SKM-1 (cell line): ENCODE results near the gene TMEM53.
"Not testable (repeated sequence)": the region's sequence is repeated elsewhere in the genome, so short reads cannot be mapped to it uniquely, and the experiment has no call there.

Source experiments
- DNase-seq: peaks from one replicate; lab custom pipeline; 2025; ENCODE audit not compliant: unreplicated experiment; lab: John Stamatoyannopoulos, UW

TMEM53 gene

DNA sequence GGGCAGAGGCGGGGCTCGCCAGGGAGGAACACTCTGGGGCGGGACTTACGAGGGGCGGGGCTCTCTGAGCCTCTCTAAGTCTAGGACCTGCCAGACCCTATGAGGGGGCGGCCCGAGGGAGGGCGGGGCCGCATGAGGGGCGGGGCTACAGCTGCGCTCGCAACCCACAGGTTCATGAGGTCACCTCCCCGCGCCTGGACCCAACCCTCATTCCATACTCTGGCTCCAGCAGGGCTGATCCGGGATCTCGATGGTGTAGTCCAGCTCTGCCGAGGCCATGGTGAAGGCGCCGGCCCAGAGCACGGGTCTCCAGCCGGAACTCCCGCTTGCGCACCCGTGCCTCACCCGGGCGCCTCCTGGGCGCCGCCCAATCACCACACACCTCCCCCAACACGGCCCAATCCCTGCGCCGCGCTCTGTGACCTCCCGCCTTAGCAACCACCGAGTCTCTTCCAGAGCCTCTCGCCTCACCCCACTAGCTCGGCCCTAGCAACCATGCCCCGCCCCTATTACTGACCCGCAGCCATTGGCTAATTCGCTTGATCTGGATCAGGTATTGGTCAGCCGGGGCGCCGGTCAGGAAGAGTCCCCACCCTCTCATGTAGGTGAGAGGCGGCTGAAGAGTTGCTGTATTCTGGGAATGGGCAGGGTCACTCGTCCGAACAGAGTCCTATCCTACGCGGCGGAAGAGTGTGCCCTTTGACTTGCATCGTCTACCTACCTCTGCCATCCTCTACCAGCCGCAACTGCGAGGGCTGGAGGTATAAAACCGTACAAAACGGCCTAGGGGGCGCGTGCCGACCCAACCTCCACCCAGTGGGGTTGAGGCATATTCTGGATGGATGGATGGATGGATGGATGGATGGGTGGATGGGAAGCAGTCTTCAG, at the start of gene TMEM53, which contains the start of gene ARMH1:
Gene TMEM53, minus strand, starts transcription at position 369 of the 888 bp plus-strand sequence. Its CDS starts 90 bp downstream, at position 279.
Gene ARMH1, plus strand, starts transcription at position 602 of the 888 bp plus-strand sequence. CDS start 14,984 bp downstream, outside the sequence.
- no peak for DNase-seq

DNA sequence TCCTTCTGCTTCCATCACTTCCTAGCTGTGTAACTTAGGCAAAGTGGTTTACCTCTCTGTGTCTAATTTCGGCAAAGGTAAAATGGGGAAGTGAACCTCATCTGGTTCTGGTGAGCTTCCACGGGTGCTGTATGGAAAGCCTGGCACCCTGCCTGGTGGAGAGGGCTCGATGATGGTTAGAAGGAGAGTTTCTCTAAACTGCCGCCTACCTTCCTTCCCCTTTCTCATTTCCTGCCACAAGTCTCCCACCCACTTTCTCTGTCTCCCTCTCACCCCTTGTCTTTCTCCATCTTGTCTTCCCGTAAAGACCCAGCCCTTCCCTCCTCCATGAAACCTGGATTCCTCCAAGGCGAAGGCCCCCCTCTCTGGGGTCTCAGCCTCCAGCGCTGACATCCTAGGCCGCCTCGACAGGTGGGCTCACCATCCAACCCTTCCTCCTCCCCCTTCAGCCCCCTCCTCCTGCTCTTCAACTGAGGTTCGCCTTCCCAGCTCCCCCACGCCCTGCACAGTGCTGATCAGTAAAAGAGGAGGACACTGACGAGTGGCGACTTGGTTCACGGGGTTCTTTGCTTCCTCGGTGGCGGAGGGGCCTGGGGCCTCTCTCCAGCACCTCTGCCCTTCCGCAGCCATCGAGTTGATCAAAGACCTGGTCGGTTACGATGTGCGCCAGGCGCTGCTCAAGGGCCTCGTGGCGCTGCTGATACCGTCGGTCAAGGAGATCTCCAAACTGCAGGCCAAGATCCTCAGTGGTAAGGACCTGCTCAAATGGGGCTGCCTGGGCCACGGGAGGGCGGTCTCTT, 49.4 kb upstream of the TMEM53 start:
- DNase-seq: peak; percentile 93

DNA sequence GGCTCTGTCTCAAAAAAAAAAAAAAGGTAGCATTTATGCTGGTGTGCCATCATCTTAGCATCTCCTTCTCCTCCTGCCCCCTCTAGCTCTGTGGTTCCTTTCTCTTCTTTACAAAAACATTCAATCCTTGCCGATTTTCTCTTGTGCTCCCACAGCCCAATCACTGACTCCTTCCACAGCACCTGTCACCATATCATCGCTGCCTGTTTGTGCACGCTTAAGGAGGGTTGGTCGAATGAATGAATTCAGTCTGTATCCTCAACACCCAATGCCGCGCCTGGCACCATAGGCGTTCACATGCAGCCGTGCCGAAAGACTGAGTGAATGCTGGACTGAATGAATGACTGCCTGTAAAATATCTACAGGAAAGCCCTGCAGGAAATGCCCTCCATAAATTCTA, 48.8 kb upstream of the TMEM53 start:
- DNase-seq: no peak

DNA sequence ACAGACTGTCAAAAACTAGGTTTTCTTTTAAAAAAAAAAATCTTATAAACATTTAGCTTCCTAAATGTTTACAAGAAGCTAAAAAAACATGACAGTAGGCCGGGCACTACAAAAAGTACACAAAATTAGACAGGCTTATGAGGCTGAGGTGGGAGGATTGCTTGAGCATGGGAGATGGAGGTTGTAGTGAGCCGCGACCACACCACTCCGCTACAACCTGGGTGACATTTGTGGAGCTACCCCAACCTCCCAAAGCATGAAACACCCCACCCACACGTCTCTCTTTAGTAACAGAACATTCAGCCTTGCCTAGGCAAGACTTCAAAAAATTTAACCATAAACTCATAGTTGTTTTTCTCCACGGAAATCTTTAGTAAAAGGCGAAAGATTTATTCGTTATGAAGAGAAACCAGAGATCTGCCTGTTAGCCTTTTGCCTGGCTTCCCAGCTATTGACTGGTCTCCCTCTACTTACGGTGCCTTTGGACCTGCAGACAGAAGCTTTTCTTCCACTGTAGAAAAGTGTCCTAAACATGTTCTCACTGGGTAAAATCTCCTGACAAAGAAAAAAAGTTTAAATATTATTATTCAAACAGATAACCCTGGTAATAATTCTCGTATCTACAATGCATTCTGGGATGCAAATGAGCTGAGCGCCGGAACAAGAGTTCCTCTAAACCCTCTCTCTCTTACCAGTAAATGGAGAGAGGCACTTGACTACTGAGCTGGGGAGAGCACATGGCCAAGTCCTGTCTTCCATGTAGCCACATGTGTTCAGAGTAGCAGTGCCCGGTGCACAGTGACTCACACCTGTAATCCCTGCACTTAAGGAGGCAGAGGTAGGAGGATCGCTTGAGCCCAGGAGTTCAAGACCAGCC, 47.4 kb upstream of the TMEM53 start:
- DNase-seq: peak; percentile 98

DNA sequence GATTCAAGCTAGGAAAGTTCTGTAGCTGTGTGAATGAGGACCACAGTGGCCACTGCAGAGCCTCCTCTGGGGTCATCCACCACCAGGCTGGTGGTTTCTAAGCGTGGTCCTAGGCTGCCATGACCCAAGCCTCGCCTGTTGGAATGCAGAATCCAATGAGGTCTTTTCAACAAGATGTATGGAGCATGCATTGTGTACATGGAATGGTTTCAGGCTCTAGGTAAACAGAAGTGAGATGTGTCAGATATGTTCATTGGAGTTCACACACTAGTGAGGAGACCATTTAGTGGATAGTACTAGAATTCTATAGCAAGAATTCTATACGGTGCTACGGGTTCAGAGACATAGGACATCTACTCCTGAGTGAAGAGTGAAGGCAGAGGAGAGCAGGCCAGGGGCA, 46.0 kb upstream of the TMEM53 start:
- no peak for DNase-seq

DNA sequence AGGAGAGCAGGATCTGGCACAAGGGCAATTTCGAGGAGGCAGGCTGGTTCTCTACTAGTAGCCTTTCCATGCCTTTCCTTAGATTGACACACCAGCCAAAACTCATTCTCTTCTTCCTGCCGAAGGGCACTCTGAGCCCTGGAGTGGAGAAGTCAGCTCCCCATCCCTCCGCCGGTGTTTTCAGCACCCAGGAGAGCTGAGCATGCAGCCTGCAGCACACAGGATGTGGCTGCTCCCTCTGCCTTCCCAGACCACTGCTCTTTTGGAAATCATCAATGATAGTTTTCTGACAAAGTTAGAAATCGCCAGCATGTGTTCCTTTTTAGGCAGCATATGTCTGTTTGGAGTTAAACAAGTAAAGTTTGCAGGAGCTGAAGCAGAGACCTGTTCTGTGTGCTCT, 45.0 kb upstream of the TMEM53 start:
- no peak for DNase-seq

DNA sequence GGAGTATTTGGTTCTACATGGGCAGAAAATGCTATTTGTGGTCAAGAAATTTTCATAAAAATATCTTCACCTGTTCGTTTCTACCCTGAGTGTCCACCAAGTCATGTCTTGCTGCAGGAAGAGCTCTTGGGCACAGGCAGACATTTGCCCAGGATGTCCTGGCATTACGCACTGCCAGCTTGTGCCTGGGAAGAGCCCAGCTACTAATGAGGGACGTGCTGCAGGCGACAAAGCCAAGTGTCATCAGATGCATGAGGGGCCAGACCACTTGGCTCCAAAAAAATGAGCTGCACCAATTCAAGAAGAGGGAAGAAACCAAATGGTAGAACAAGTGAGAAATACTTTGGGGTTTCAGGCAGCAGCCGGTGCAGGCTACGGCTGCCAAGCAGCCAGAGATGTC, 43.8 kb upstream of the TMEM53 start:
- no peak for DNase-seq

DNA sequence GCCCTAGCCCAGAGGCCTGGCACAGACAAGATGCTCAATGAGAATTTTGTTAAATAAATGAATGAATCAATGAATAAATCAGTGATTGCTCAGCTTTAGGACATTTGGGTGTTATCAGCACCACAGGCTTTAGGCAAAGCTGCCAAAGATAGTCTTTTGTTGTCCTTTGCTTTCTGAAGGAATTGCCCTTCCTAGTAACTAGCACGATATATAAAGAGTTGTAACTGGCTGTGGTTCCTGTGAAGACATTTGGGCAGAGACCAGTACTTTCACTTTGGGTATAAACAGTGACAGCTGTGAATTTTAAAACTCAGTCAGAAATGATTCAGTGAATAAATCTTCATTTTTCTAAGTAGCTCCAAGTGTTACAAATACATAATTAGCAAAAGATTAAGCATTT, 43.4 kb upstream of the TMEM53 start:
- DNase-seq: no peak

DNA sequence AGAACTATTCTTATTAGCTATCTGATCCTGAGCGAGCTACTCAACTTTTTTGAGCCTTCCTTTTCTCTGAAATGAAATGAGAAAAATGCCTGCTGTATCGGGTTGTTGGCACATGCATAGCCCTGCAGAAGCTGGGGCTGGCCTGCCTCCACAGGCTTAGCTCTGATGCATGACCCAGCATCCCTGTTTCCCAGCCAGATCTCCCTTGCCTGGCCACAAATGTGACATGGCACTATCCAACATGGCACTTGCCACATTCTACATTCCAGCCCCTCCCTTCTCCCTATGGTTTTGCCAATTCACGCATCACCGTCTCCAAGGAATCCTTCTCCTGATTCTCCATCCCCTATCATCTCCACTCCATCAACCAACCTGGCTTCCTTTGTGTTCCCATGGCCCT, 42.9 kb upstream of the TMEM53 start:
- DNase-seq: no peak

DNA sequence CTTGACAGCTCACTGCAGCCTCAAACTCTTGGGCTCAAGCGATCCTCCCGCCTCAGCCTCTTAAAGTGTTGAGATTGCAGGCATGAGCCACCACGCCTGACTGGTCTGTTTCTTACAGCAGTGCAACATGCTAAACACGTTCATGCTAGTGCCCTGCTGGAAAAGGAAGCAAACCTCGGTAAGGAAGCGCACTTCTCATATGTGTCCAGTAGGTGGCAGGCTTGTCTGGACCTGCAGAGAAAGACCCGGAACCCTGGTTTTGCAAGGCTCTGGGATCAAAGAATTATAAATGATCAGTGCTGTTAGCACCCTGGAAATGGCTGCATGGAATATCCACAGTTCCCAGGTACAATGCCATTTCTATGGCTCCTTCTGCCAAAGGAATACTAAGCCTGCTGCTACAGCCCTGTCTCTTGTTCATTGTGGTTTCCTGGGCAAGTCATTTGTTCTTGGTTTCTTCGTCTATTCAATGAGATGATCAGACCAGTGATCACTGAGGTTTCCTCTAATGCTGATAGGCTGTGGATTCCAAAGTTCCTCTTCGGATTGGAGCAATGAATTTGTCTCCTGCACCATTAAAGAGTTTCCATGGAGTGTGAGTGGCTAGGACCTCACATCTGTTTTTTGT, 40.8 kb upstream of the TMEM53 start:
- DNase-seq: peak; percentile 71

DNA sequence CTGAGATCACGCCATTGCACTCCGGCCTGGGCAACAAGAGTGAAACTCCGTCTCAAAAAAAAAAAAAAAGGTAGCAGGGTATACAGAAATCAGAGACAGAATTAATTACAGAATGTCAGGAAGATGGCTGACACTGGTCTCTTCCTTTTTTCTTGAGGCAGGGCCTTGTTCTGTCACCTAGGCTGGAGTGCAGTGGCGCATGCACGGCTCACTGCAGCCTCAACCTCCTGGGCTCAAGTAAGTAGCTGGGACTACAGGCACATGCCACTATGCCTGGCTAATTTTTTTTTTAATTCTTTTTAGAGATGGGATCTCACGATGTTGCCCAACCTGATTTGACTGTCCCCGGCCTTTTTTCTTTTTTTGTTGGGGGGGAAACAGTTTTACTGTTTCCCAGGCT, 40.3 kb upstream of the TMEM53 start:
- no peak for DNase-seq

DNA sequence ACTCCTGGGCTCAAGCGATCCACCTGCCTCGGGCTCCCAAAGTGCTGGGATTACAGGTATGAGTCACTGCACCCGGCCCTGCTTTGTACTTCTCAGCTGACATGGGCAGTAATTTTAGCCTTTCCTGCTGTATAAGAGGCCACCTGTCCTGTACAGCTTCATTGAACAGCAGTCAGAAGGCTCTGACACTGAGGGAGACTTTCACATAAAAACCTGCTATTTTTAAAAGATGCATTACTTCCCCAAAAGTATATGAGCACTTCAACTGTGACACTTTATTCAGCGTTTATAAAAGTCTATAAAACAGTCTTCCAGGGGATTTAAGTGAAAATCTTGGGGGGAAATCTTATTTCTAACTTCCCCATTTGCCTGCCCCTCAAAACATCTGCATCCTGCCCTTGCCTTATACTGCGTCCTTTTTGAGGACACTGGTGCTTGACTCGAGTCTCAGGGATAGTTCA, 39.1 kb upstream of the TMEM53 start:
- DNase-seq: no peak

DNA sequence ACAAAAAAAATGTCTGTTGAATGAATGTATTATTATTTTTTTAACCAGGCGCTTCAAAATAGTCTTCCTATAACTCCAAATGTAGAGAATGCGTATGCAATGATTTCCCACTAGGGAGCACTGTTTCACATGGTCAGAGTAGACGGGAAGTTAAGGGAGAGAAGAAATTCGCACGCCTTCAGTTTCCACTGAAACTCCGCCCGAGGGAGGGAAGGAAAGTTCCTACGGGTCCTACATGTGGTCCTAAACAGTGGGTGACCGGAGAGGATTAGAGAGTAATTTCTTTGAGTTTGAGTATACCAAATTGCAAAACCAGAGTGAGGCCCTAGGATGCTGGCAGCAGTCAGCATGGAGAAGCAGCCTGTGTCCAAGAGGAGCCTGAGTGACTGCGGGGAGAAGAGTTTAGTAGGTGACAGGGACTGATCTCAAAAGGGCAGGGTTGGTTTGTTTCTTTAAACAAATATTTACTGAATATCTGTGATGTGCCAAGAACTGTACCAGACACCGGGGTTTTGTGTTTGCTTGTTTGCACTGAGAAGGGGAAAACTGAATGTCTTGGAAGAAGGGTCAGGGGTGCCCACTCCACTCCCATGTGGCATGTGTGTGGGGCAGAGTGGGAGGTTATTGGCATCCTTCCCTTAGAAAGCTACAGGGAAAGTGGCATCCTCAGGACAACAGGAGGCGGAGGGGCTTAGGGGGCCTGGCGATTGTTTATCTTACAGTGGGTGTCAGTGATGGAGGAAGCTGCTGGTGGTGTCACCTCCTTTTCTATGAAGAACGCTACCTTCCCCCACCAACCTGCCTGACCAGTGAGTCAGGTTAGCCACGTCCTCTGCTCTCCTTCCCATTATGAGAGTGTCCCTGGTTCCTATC, 33.9 kb upstream of the TMEM53 start:
- DNase-seq: peak; percentile 70

DNA sequence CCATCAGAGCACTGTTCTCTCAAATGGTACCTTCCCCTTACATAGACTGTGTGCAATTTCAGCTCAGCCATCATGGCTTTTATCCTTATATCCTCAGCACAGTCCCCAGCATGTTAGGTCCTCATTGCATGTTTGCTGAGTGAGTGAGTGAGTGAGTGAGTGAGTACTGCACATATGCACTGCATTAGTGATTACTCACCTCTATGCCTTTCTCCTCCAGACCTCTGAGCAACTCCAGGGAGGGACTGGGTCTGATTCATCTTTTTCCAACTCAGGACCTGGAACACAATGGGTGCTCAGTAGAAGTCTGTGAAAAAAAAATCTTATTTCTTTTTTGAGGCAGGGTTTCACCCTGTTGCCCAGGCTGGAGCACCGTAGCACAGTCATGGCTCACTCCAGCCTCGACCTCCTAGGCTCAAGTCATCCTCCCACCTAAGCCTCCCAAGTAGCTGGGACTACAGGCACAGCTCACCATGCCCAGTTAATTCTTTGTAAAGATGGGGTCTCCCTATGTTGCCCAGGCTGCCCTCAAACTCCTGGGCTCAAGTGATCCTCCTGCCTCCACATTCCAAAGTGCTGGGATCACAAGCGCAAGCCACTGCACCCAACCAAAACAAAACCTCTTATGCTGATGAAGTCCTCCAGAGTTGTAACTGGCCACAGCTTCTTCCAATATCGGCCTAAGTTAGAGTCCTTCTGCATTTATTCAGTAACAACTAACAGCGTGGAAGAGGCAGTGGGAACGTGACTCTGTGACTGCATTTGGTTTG, 33.0 kb upstream of the TMEM53 start:
- no peak for DNase-seq

DNA sequence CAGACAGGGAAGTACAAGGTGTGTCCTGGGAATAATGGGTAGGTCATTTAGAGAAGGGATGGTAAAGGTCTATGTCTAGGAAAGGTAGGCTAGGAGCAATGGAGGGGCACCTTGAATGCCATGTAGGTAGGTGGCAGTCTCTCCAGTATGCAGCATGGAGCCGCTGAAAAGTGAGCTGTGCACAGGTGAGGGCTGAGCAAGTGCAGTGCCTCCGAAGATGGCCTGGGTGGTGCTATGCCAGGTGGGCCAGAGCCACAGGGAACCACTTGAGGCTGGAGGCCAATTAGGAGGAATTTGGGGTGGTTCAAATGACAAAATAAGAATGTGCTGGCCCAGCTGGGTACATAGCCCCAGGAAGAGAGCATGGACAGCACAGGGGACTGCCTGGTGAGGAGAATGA, 31.7 kb upstream of the TMEM53 start:
- DNase-seq: no peak

DNA sequence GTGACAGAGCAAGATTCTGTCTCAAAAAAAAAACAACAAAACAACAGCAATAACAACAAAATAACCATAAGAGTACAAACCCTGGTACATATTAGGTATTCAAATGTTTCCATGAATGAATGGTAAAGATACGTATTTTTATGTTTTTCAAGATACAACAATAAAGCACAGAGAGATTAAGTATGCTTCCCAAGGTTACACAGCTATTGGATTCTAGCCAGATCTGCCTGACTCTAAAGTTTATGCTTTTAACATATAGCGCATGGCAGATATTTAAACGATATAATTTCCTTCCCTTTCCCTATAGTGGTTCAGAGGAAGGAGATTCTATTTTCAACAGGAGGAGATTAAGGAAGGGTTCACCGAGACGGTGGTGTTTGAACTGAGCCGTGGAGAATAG, 31.2 kb upstream of the TMEM53 start:
- DNase-seq: no peak

DNA sequence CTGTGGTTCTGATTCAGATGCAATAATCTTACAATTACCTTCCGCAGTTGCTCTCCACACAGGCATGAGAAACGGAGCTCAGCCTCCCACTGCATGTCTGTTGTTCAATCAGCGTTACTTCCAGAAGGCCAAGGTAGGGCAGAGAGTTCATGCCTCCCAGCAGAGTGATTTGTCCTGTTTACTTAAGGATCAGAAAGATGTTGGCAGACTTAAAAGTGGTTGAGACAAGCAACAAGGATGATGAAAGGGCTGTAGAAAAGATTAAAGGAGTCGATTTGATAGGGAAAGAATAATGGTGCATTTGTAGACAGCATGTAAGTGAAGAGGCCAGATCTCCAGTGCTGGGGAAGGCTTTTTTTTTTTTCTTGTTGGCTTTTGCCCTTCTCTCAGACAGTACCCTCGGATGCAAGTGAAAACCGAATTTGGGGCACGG, 26.9 kb upstream of the TMEM53 start:
- no peak for DNase-seq

DNA sequence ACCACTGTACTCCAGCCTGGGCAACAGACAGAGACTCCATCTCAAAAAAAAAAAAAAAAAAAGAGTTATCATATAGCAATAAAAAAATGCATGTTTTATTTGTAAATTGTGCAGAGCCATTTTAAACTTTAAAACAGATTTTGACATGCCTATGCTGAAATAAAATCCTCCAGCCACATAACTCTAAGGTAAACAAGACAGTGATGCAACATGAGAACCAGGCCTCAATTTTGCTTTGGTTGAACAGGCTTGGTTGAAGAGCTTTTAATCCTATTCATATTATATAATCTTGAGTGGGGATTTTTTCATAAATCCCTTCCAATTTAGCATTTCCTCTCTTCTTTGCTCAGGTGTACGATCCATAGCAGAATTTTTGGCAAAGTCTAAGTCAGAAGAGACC, 26.3 kb upstream of the TMEM53 start:
- DNase-seq: no peak

DNA sequence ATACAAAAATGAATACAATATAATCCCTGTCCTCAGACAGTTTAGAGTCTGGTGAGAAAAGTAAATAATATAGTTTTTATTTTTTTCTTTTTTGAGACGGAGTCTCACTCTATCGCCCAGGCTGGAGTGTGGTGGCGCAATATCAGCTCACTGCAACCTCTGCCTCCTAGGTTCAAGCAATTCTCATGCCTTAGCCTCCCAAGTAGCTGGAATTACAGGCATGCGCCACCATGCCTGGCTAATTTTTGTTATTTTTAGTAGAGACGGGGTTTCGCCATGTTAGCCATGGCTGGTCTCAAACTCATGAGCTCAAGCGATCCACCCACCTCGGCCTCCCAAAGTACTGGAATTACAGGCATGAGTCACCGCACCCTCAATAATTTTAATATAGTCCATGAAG, 25.1 kb upstream of the TMEM53 start:
- not testable (repeated sequence) for DNase-seq
